Measurements from ENCODE around the gene YWHAE.

- TF ChIP-seq CTCF (IDR thresholded peaks at IDR 0.05; ENCODE audit: poor library complexity) (no peak), EZH2phosphoT487 (IDR thresholded peaks at IDR 0.05; ENCODE audit: low read depth, severe bottlenecking, unreplicated experiment) (no peak)
These were observed 46.2 kb upstream of the YWHAE start for GRCh38 chr17:1446201-1446600.
